HG03558 (cell line): ENCODE measurements around the gene PRELID1.
"Not testable (repeated sequence)": the region's sequence is repeated elsewhere in the genome, so short reads cannot be mapped to it uniquely, and the experiment has no call there.

Experiments used
- ATAC-seq: cut with Tn5 transposase; IDR thresholded peaks from one replicate; pipeline ENCODE4 v1.9.1; 2021; ENCODE audit warnings: moderate number of reproducible peaks; ENCODE audit not compliant: unreplicated experiment; ENCODE audit errors: extremely low read depth

Gene PRELID1

GRCh38 chr5:177297922-177298321, 5.7 kb upstream of the PRELID1 start:
- no peak for ATAC-seq

- ATAC-seq, result no peak
These were observed 3.9 kb upstream of the PRELID1 start for GRCh38 chr5:177299697-177300096.

GRCh38 chr5:177300236-177300880, 3.2 kb upstream of the PRELID1 start:
- no peak for ATAC-seq

- ATAC-seq, result no peak
These were observed 2.6 kb upstream of the PRELID1 start for GRCh38 chr5:177300951-177301350.

- no peak for ATAC-seq
These were observed 2.0 kb upstream of the PRELID1 start for GRCh38 chr5:177301503-177302165.

- ATAC-seq, result no peak
These were observed 1.1 kb upstream of the PRELID1 start for GRCh38 chr5:177302354-177303110.

GRCh38 chr5:177303925-177304391, 359 bp downstream of the PRELID1 start:
- ATAC-seq, result no peak

- no peak for ATAC-seq
These were observed 957 bp downstream of the PRELID1 start for GRCh38 chr5:177304392-177305119.

- ATAC-seq, result not testable (repeated sequence)
These were observed 2.6 kb downstream of the PRELID1 start for GRCh38 chr5:177306103-177306640.

GRCh38 chr5:177306674-177307543, 3.3 kb downstream of the PRELID1 start:
- no peak for ATAC-seq

GRCh38 chr5:177307544-177308363, 4.2 kb downstream of the PRELID1 start:
- ATAC-seq, result no peak

- ATAC-seq, result no peak
These were observed 5.1 kb downstream of the PRELID1 start for GRCh38 chr5:177308740-177309139.

GRCh38 chr5:177309351-177310191, 6.0 kb downstream of the PRELID1 start:
- no peak for ATAC-seq

GRCh38 chr5:177310332-177310731, 6.7 kb downstream of the PRELID1 start:
- ATAC-seq, result no peak

GRCh38 chr5:177310757-177311391, 7.3 kb downstream of the PRELID1 start:
- ATAC-seq, result no peak

GRCh38 chr5:177311392-177311722, 7.8 kb downstream of the PRELID1 start:
- no peak for ATAC-seq
